Fibroblast of pulmonary artery (primary cell): ENCODE data around the gene PDZD11.
"Not testable (repeated sequence)": the region's sequence is repeated elsewhere in the genome, so short reads cannot be mapped to it uniquely, and the experiment has no call there.

Experiments
- DNase-seq: peaks from one replicate; pipeline ENCODE4 v3.0.0-alpha.2; 2010; ENCODE audit warnings: low read depth
- H3K4me3 ChIP-seq: replicated peaks from 2 replicates; pipeline ENCODE4 v1.5.1; 2011; ENCODE audit warnings: low read depth, mild to moderate bottlenecking, control low read depth, low read length, moderate library complexity
- TF ChIP-seq, protein P1 (sequence below): IDR thresholded peaks from 2 replicates; pipeline ENCODE4 v1.5.1; 2011; ENCODE audit warnings: mild to moderate bottlenecking, control low read depth, low read length, inconsistent platforms; ENCODE audit errors: missing control alignments

Gene PDZD11, protein sequence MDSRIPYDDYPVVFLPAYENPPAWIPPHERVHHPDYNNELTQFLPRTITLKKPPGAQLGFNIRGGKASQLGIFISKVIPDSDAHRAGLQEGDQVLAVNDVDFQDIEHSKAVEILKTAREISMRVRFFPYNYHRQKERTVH

DNA sequence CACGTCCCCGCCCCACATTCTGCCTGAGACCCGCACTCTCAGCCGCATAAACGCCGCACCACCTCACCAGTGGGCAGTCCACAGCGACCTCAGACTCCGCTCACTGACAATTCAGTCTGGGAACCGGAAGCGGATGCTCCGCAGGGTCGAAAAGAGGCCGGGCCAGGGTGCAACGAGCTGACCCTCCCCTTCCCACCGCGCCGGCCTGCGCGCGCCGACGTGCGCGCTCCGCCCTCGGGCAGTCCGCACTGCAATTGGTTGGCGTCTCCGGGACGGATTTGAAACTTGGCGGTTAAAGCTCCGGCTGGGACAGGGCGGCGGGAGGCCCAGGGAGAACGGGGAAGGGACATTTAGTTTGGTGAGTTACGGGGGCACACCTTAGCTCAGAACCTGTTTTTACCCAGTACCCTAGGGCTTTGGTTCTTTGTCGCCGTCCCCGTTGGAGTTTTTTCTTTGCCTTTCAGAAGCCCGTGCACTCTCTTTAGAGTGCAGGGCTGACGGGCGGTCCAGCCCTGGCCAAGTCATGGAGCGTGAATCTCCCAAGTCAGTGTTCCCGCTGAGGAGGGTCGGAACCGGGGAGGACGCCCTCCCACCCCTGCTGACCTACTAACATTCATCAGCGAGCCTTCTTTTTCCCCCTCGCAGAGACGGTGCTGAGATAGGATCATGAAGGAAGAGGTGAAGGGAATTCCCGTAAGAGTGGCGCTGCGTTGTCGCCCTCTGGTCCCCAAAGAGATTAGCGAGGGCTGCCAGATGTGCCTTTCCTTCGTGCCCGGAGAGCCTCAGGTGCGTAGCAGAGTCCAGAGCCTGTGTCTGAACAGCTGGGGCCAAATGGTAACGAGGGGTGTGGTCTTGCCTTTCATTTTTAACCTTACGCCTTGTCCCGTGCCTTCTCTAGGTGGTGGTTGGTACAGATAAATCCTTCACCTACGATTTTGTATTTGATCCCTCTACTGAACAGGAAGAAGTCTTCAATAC is at the start of gene PDZD11, which contains the start of gene KIF4A:
Gene PDZD11 (minus strand): TSS at position 135 of the 978 bp plus-strand sequence. CDS start 586 bp downstream, outside the sequence.
Gene KIF4A (plus strand): TSS at position 312 of the 978 bp plus-strand sequence. CDS start 355 bp downstream, at position 667.
- TF ChIP-seq, protein P1, sequence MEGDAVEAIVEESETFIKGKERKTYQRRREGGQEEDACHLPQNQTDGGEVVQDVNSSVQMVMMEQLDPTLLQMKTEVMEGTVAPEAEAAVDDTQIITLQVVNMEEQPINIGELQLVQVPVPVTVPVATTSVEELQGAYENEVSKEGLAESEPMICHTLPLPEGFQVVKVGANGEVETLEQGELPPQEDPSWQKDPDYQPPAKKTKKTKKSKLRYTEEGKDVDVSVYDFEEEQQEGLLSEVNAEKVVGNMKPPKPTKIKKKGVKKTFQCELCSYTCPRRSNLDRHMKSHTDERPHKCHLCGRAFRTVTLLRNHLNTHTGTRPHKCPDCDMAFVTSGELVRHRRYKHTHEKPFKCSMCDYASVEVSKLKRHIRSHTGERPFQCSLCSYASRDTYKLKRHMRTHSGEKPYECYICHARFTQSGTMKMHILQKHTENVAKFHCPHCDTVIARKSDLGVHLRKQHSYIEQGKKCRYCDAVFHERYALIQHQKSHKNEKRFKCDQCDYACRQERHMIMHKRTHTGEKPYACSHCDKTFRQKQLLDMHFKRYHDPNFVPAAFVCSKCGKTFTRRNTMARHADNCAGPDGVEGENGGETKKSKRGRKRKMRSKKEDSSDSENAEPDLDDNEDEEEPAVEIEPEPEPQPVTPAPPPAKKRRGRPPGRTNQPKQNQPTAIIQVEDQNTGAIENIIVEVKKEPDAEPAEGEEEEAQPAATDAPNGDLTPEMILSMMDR = no peak
- peak; percentile 79 for DNase-seq
- peak within 1 kb of the TSS; percentile 79 for H3K4me3 ChIP-seq

DNA sequence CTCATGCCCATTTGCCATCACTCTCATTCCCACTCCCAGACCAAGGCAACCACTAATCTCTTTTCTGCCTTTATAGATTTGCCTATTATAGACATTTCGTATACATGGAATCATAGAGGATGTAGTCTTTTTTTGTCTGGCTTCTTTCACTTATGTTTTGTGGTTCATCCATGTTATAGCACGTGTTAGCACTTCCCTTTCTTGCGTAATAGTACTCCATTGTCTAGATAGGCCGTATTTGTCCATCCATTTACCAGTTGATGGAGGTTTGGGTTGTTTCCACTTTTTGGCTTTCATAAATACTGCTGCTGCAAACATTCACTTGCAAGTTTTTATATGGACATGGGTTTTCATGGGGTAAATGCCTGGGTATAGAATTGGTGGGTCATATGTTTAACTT is 48.6 kb upstream of the PDZD11 start:
- no peak overlapping the region for H3K4me3 ChIP-seq
- no peak for DNase-seq
- TF ChIP-seq, protein P1 = no peak

DNA sequence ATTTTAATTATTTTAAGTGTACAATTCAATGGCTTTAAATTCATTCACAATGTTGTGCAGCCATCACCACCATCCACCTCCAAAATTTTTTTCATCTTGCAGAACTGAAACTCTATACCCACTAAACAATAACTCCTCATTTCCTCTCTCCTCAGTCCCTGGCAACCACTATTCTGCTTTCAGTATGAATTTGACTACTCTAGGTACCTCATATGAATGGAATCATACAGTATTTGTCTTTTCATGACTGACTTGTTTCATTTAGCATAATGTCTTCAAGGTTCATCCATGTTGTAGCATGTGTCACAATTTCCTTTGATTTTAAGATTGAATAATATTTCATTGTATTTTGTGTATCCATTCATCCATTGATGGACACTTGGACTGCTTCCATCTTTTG is 47.0 kb upstream of the PDZD11 start:
- H3K4me3 ChIP-seq = no peak overlapping the region
- TF ChIP-seq, protein P1 = no peak
- no peak for DNase-seq

DNA sequence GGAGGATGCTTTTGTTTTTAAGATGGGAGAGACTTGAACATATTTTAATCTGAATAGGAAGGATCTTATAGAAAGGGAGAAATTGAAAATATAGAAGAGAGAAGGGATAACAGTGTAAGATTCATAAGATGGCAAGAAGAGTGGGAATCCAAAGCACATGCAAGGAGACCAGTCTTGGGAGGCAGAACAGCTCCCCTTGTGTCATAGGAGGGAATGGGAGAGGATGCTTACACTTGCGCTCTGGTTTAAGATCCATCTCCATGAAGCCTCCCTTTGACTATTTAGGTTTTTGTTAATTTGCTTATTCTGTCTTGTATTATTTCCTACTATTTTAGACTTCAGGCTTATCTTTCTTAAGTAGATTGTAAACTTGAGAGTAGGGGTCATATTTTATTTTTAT is 42.9 kb upstream of the PDZD11 start:
- H3K4me3 ChIP-seq = no peak overlapping the region
- DNase-seq = no peak
- TF ChIP-seq, protein P1 = peak; percentile 11

DNA sequence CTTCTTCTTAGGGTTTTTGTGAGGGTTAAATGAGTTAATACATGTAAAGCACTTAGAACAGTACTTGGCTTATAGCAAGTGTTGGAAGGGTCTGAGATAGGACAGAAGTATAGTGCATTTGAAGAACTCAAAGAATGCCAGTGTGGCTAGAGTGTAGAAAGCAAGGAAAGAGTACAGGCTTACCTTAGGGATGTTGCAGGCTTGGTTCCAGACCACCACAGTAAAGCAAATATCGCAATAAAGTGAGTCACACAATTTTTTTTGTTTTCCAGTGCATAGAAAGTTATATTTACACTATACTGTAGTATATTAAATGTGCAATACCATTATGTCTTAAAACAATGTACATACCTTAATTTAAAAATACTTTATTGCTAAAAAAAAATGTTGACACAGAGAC is 41.4 kb upstream of the PDZD11 start:
- TF ChIP-seq, protein P1 = no peak
- H3K4me3 ChIP-seq = no peak overlapping the region
- DNase-seq = peak; percentile 39

DNA sequence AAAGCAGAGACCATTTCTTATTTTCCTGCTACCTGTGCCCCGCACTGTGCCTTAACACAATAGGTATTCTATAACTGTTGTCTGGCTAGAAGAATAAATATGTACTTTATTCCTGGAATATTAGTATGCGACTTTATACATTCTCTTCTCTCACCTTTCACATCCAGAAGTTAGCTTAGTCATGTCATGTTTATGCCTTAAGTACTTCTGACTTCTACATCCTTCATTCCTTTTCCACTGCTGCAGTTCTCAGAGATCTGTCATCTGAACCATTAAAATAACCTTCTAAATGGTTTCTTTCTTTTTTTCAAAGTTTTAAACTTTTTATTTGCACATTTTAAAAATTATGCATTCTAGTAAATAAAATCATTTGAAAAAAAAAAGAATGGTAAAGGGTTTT is 34.6 kb upstream of the PDZD11 start:
- DNase-seq = no peak

DNA sequence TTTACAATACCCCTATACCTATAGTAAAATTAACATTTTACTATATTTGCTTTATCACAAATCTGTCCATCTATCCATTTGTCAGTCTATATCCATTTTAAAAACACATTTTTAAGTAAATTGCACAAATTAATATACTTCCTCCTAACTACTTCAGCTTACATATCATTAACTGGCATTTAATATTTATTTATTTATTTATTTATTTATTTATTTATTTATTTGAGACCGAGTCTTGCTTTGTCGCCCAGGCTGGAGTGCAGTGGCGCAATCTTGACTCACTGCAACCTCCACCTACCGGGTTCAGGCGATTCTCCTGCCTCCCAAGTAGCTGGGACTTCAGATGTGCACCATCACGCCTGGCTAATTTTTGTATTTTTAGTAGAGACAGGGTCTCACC is 33.9 kb upstream of the PDZD11 start:
- not testable (repeated sequence) for H3K4me3 ChIP-seq, DNase-seq

More for the DNA sequence above, 34.6 kb upstream of the PDZD11 start:
- H3K4me3 ChIP-seq = no peak overlapping the region
- TF ChIP-seq, protein P1 = no peak
